Mucosa of stomach (tissue), 1 donor: ENCODE data around the gene ARHGAP42.
"Not testable (repeated sequence)": the region's sequence is repeated elsewhere in the genome, so short reads cannot be mapped to it uniquely, and the experiment has no call there.

Experiments
- H3K27me3 ChIP-seq: one replicate; pipeline ENCODE4 v1.7.0; 2013; ENCODE audit warnings: mild to moderate bottlenecking, low read length; ENCODE audit not compliant: control insufficient read depth, insufficient read depth
- H3K36me3 ChIP-seq: one replicate; pipeline ENCODE4 v1.7.0; 2013; ENCODE audit warnings: low read length; ENCODE audit not compliant: control insufficient read depth, insufficient read depth
- H3K4me1 ChIP-seq: one replicate; pipeline ENCODE4 v1.7.0; 2013; ENCODE audit warnings: mild to moderate bottlenecking, low read length; ENCODE audit not compliant: control insufficient read depth, insufficient read depth
- H3K4me3 ChIP-seq: one replicate; pipeline ENCODE4 v1.7.0; 2013; ENCODE audit warnings: low read length
- H3K9ac ChIP-seq: one replicate; pipeline ENCODE4 v1.7.0; 2013; ENCODE audit warnings: mild to moderate bottlenecking, low read length, moderate library complexity
- H3K9me3 ChIP-seq: one replicate; pipeline ENCODE4 v1.7.0; 2013; ENCODE audit warnings: mild to moderate bottlenecking, low read length, moderate library complexity; ENCODE audit not compliant: control insufficient read depth
- donor health status: Pancreatic carcinoma.

Gene ARHGAP42

GRCh38 chr11:100687054-100687629 is at the start of gene ARHGAP42:
TSS of gene ARHGAP42 (plus strand) at chr11:100687288. CDS start at chr11:100687679, 391 bp downstream.
- no peaks in the 10 kb centered on the region for H3K27me3 ChIP-seq
- peak within 1 kb of the TSS; percentile 95 for H3K9ac ChIP-seq
- peak within 1 kb of the TSS; percentile 82 for H3K4me3 ChIP-seq
- no peaks in the 10 kb centered on the region for H3K36me3 ChIP-seq
- H3K4me1 ChIP-seq, result peaks cover 43% of the 10 kb centered on the region
- H3K9me3 ChIP-seq, result no peaks in the 10 kb centered on the region

- Histone ChIP-seq H3K9me3 (no peaks in the 10 kb centered on the region), H3K36me3 (no peaks in the 10 kb centered on the region), H3K9ac (no peak overlapping the region), H3K4me3 (no peak overlapping the region), H3K27me3 (no peaks in the 10 kb centered on the region), H3K4me1 (peaks cover 34% of the 10 kb centered on the region)
Observed at GRCh38 chr11:100637706-100638105, 49.4 kb upstream of the ARHGAP42 start.

GRCh38 chr11:100638648-100639047 is 48.4 kb upstream of the ARHGAP42 start:
- H3K4me3 ChIP-seq, result no peak overlapping the region
- no peaks in the 10 kb centered on the region for H3K36me3 ChIP-seq
- H3K4me1 ChIP-seq, result peaks cover 25% of the 10 kb centered on the region
- no peaks in the 10 kb centered on the region for H3K9me3 ChIP-seq
- no peaks in the 10 kb centered on the region for H3K27me3 ChIP-seq
- peak overlapping the region; percentile 8 for H3K9ac ChIP-seq

- Histone ChIP-seq H3K4me1 (peaks cover 20% of the 10 kb centered on the region), H3K27me3 (no peaks in the 10 kb centered on the region), H3K36me3 (no peaks in the 10 kb centered on the region), H3K9ac (peak overlapping the region; percentile 8), H3K4me3 (no peak overlapping the region), H3K9me3 (no peaks in the 10 kb centered on the region)
Observed at GRCh38 chr11:100639140-100639539, 47.9 kb upstream of the ARHGAP42 start.

- Histone ChIP-seq H3K4me3 (no peak overlapping the region), H3K36me3 (no peaks in the 10 kb centered on the region), H3K4me1 (peaks cover 12% of the 10 kb centered on the region), H3K27me3 (no peaks in the 10 kb centered on the region), H3K9me3 (no peaks in the 10 kb centered on the region), H3K9ac (no peak overlapping the region)
Observed at GRCh38 chr11:100640071-100640470, 47.0 kb upstream of the ARHGAP42 start.

GRCh38 chr11:100640646-100641045 is 46.4 kb upstream of the ARHGAP42 start:
- H3K9ac ChIP-seq, result no peak overlapping the region
- H3K36me3 ChIP-seq, result no peaks in the 10 kb centered on the region
- peaks cover 9% of the 10 kb centered on the region for H3K4me1 ChIP-seq
- H3K27me3 ChIP-seq, result no peaks in the 10 kb centered on the region
- no peaks in the 10 kb centered on the region for H3K9me3 ChIP-seq
- H3K4me3 ChIP-seq, result no peak overlapping the region

- Histone ChIP-seq H3K27me3 (no peaks in the 10 kb centered on the region), H3K9ac (no peak overlapping the region), H3K4me1 (peaks cover 9% of the 10 kb centered on the region), H3K36me3 (no peaks in the 10 kb centered on the region), H3K9me3 (no peaks in the 10 kb centered on the region), H3K4me3 (no peak overlapping the region)
Observed at GRCh38 chr11:100641456-100641855, 45.6 kb upstream of the ARHGAP42 start.

GRCh38 chr11:100646545-100646944 is 40.5 kb upstream of the ARHGAP42 start:
- Histone ChIP-seq H3K4me1 (no peaks in the 10 kb centered on the region), H3K27me3 (no peaks in the 10 kb centered on the region), H3K4me3 (no peak overlapping the region), H3K36me3 (no peaks in the 10 kb centered on the region), H3K9ac (no peak overlapping the region), H3K9me3 (no peaks in the 10 kb centered on the region)

GRCh38 chr11:100647861-100648260 is 39.2 kb upstream of the ARHGAP42 start:
- H3K9ac ChIP-seq, result no peak overlapping the region
- no peaks in the 10 kb centered on the region for H3K9me3 ChIP-seq
- H3K36me3 ChIP-seq, result no peaks in the 10 kb centered on the region
- H3K4me3 ChIP-seq, result no peak overlapping the region
- H3K27me3 ChIP-seq, result no peaks in the 10 kb centered on the region
- no peaks in the 10 kb centered on the region for H3K4me1 ChIP-seq

GRCh38 chr11:100663583-100663982 is 23.5 kb upstream of the ARHGAP42 start:
- Histone ChIP-seq H3K36me3 (no peaks in the 10 kb centered on the region), H3K9ac (no peak overlapping the region), H3K27me3 (no peaks in the 10 kb centered on the region), H3K4me3 (no peak overlapping the region), H3K9me3 (no peaks in the 10 kb centered on the region), H3K4me1 (no peaks in the 10 kb centered on the region)

GRCh38 chr11:100663996-100664395 is 23.1 kb upstream of the ARHGAP42 start:
- no peaks in the 10 kb centered on the region for H3K36me3 ChIP-seq
- no peak overlapping the region for H3K4me3 ChIP-seq
- H3K4me1 ChIP-seq, result no peaks in the 10 kb centered on the region
- no peaks in the 10 kb centered on the region for H3K27me3 ChIP-seq
- no peaks in the 10 kb centered on the region for H3K9me3 ChIP-seq
- no peak overlapping the region for H3K9ac ChIP-seq

- not testable (repeated sequence) for H3K27me3 ChIP-seq, H3K9ac ChIP-seq, H3K9me3 ChIP-seq, H3K36me3 ChIP-seq, H3K4me1 ChIP-seq, H3K4me3 ChIP-seq
Observed at GRCh38 chr11:100666816-100667215, 20.3 kb upstream of the ARHGAP42 start.

- H3K27me3 ChIP-seq, result no peaks in the 10 kb centered on the region
- H3K9ac ChIP-seq, result no peak overlapping the region
- H3K4me1 ChIP-seq, result no peaks in the 10 kb centered on the region
- H3K9me3 ChIP-seq, result no peaks in the 10 kb centered on the region
- H3K4me3 ChIP-seq, result no peak overlapping the region
- no peaks in the 10 kb centered on the region for H3K36me3 ChIP-seq
Observed at GRCh38 chr11:100667449-100667848, 19.6 kb upstream of the ARHGAP42 start.
